HEK293 (cell line): Measurements from ENCODE around the gene CBX2.
A peak's percentile ranks its signal among the peaks of the same experiment; 100 is the strongest.

Experiments used
- MZF1 ChIP-seq: fragments of 450-650 bp; formaldehyde crosslinking; IDR thresholded peaks from 2 replicates; pipeline ENCODE4 v1.5.1; 2017; ENCODE audit warnings: missing biosample characterization, missing genetic modification characterization, borderline replicate concordance
- PRDM2 ChIP-seq: fragments of 450-650 bp; formaldehyde crosslinking; IDR thresholded peaks from 2 replicates; pipeline ENCODE4 v1.5.1; 2016; ENCODE audit warnings: missing biosample characterization, missing genetic modification characterization, borderline replicate concordance
- TRIM28 ChIP-seq: IDR thresholded peaks from 2 replicates; pipeline ENCODE4 v1.6.1; 2011; ENCODE audit warnings: low read length, control low read depth, borderline replicate concordance
- ZFHX2 ChIP-seq: fragments of 450-650 bp; formaldehyde crosslinking; conservative IDR thresholded peaks from 2 replicates; pipeline ENCODE4 v1.5.1; 2016; ENCODE audit warnings: missing biosample characterization, missing genetic modification characterization
- ZNF140 ChIP-seq: fragments of 450-650 bp; formaldehyde crosslinking; IDR thresholded peaks from 2 replicates; pipeline ENCODE4 v1.5.1; 2016; ENCODE audit warnings: missing biosample characterization, missing genetic modification characterization
- ZNF280D ChIP-seq: fragments of 450-650 bp; formaldehyde crosslinking; IDR thresholded peaks from 2 replicates; pipeline ENCODE4 v1.5.1; 2016; ENCODE audit warnings: missing biosample characterization, missing genetic modification characterization
- ZNF426 ChIP-seq: fragments of 450-650 bp; formaldehyde crosslinking; IDR thresholded peaks from 2 replicates; pipeline ENCODE4 v1.5.1; 2017; ENCODE audit warnings: missing biosample characterization, missing genetic modification characterization, mild to moderate bottlenecking, inconsistent platforms, moderate library complexity
- ZNF677 ChIP-seq: fragments of 450-650 bp; IDR thresholded peaks from 2 replicates; pipeline ENCODE4 v1.5.0; 2018; ENCODE audit warnings: missing biosample characterization, mild to moderate bottlenecking, missing genetic modification characterization, moderate library complexity
- TF ChIP-seq, protein P1 (sequence below): fragments of 450-650 bp; formaldehyde crosslinking; conservative IDR thresholded peaks from 2 replicates; pipeline ENCODE4 v1.5.1; 2016; ENCODE audit warnings: low read depth, missing biosample characterization, missing genetic modification characterization
- TF ChIP-seq, protein P2 (sequence below): fragments of 450-650 bp; formaldehyde crosslinking; conservative IDR thresholded peaks from 2 replicates; pipeline ENCODE4 v1.5.1; 2016; ENCODE audit warnings: low read depth, missing biosample characterization, missing genetic modification characterization
- TF ChIP-seq, protein P3 (sequence below): fragments of 450-650 bp; formaldehyde crosslinking; IDR thresholded peaks from 2 replicates; pipeline ENCODE4 v1.5.1; 2016; ENCODE audit warnings: missing biosample characterization, missing genetic modification characterization
- TF ChIP-seq, protein P4 (sequence below): fragments of 450-650 bp; formaldehyde crosslinking; IDR thresholded peaks from 2 replicates; pipeline ENCODE4 v1.5.1; 2016; ENCODE audit warnings: missing biosample characterization, missing genetic modification characterization

CBX2 gene

GRCh38 chr17:79801156-79802038 is 23.4 kb downstream of the CBX2 start (continued):
- TF ChIP-seq, protein P1, sequence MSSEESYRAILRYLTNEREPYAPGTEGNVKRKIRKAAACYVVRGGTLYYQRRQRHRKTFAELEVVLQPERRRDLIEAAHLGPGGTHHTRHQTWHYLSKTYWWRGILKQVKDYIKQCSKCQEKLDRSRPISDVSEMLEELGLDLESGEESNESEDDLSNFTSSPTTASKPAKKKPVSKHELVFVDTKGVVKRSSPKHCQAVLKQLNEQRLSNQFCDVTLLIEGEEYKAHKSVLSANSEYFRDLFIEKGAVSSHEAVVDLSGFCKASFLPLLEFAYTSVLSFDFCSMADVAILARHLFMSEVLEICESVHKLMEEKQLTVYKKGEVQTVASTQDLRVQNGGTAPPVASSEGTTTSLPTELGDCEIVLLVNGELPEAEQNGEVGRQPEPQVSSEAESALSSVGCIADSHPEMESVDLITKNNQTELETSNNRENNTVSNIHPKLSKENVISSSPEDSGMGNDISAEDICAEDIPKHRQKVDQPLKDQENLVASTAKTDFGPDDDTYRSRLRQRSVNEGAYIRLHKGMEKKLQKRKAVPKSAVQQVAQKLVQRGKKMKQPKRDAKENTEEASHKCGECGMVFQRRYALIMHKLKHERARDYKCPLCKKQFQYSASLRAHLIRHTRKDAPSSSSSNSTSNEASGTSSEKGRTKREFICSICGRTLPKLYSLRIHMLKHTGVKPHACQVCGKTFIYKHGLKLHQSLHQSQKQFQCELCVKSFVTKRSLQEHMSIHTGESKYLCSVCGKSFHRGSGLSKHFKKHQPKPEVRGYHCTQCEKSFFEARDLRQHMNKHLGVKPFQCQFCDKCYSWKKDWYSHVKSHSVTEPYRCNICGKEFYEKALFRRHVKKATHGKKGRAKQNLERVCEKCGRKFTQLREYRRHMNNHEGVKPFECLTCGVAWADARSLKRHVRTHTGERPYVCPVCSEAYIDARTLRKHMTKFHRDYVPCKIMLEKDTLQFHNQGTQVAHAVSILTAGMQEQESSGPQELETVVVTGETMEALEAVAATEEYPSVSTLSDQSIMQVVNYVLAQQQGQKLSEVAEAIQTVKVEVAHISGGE (tag by site-specific recombination), result 0 out of 2 replicates have a peak, but pooled peaks have one; percentile 14
- TF ChIP-seq ZNF280D (no peak), ZNF140 (tag by site-specific recombination) (no peak), ZNF426 (tag by site-specific recombination) (no peak), ZFHX2 (peak; percentile 63), TRIM28 (no peak), PRDM2 (tag by site-specific recombination) (no peak), ZNF677 (no peak), MZF1 (tag by site-specific recombination) (no peak)
- TF ChIP-seq, protein P2, sequence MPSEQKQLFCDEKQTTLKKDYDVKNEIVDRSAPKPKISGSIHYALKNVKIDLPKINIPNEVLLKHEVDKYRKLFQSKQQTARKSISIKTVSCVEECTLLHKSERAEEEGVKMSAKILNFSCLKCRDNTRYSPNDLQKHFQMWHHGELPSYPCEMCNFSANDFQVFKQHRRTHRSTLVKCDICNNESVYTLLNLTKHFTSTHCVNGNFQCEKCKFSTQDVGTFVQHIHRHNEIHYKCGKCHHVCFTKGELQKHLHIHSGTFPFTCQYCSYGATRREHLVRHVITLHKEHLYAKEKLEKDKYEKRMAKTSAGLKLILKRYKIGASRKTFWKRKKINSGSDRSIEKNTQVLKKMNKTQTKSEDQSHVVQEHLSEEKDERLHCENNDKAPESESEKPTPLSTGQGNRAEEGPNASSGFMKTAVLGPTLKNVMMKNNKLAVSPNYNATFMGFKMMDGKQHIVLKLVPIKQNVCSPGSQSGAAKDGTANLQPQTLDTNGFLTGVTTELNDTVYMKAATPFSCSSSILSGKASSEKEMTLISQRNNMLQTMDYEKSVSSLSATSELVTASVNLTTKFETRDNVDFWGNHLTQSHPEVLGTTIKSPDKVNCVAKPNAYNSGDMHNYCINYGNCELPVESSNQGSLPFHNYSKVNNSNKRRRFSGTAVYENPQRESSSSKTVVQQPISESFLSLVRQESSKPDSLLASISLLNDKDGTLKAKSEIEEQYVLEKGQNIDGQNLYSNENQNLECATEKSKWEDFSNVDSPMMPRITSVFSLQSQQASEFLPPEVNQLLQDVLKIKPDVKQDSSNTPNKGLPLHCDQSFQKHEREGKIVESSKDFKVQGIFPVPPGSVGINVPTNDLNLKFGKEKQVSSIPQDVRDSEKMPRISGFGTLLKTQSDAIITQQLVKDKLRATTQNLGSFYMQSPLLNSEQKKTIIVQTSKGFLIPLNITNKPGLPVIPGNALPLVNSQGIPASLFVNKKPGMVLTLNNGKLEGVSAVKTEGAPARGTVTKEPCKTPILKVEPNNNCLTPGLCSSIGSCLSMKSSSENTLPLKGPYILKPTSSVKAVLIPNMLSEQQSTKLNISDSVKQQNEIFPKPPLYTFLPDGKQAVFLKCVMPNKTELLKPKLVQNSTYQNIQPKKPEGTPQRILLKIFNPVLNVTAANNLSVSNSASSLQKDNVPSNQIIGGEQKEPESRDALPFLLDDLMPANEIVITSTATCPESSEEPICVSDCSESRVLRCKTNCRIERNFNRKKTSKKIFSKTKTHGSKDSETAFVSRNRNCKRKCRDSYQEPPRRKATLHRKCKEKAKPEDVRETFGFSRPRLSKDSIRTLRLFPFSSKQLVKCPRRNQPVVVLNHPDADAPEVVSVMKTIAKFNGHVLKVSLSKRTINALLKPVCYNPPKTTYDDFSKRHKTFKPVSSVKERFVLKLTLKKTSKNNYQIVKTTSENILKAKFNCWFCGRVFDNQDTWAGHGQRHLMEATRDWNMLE (tag by site-specific recombination), result no peak
- TF ChIP-seq, protein P3, sequence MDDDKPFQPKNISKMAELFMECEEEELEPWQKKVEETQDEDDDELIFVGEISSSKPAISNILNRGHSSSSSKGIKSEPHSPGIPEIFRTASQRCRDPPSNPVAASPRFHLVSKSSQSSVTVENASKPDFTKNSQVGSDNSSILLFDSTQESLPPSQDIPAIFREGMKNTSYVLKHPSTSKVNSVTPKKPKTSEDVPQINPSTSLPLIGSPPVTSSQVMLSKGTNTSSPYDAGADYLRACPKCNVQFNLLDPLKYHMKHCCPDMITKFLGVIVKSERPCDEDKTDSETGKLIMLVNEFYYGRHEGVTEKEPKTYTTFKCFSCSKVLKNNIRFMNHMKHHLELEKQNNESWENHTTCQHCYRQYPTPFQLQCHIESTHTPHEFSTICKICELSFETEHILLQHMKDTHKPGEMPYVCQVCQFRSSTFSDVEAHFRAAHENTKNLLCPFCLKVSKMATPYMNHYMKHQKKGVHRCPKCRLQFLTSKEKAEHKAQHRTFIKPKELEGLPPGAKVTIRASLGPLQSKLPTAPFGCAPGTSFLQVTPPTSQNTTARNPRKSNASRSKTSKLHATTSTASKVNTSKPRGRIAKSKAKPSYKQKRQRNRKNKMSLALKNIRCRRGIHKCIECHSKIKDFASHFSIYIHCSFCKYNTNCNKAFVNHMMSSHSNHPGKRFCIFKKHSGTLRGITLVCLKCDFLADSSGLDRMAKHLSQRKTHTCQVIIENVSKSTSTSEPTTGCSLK (tag by site-specific recombination), result no peak
- TF ChIP-seq, protein P4, sequence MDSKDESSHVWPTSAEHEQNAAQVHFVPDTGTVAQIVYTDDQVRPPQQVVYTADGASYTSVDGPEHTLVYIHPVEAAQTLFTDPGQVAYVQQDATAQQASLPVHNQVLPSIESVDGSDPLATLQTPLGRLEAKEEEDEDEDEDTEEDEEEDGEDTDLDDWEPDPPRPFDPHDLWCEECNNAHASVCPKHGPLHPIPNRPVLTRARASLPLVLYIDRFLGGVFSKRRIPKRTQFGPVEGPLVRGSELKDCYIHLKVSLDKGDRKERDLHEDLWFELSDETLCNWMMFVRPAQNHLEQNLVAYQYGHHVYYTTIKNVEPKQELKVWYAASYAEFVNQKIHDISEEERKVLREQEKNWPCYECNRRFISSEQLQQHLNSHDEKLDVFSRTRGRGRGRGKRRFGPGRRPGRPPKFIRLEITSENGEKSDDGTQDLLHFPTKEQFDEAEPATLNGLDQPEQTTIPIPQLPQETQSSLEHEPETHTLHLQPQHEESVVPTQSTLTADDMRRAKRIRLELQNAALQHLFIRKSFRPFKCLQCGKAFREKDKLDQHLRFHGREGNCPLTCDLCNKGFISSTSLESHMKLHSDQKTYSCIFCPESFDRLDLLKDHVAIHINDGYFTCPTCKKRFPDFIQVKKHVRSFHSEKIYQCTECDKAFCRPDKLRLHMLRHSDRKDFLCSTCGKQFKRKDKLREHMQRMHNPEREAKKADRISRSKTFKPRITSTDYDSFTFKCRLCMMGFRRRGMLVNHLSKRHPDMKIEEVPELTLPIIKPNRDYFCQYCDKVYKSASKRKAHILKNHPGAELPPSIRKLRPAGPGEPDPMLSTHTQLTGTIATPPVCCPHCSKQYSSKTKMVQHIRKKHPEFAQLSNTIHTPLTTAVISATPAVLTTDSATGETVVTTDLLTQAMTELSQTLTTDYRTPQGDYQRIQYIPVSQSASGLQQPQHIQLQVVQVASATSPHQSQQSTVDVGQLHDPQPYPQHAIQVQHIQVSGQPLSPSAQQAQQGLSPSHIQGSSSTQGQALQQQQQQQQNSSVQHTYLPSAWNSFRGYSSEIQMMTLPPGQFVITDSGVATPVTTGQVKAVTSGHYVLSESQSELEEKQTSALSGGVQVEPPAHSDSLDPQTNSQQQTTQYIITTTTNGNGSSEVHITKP (tag by site-specific recombination), result no peak; the same call in 1 of the 2 replicates
